Kidney tubule cell (primary cell): ENCODE measurements around the gene CD79A.

ENCODE experiments used
- DNase-seq: peaks from one replicate; pipeline ENCODE4 v3.0.0-alpha.2; 2018; ENCODE audit warnings: low spot score

Gene CD79A

GRCh38 chr19:41876847-41877832, at the start of gene CD79A:
CD79A (plus strand) TSS chr19:41877279; CDS start chr19:41877305, 26 bp downstream.
- DNase-seq = no peak

- no peak for DNase-seq
Measured at GRCh38 chr19:41837981-41838708, 38.9 kb upstream of the CD79A start.

- no peak for DNase-seq
Measured at GRCh38 chr19:41839211-41839610, 37.9 kb upstream of the CD79A start.

GRCh38 chr19:41843371-41843770, 33.7 kb upstream of the CD79A start:
- no peak for DNase-seq

- DNase-seq = no peak
Measured at GRCh38 chr19:41844601-41845000, 32.5 kb upstream of the CD79A start, which contains the start of gene LYPD4. LYPD4 (minus strand) TSS chr19:41844683; CDS start chr19:41839285, 5,398 bp downstream.

- DNase-seq = no peak
Measured at GRCh38 chr19:41845001-41845050, 32.3 kb upstream of the CD79A start, which contains the start of gene DMRTC2. DMRTC2 (plus strand) TSS chr19:41845042; CDS start chr19:41847429, 2,387 bp downstream.

DNA sequence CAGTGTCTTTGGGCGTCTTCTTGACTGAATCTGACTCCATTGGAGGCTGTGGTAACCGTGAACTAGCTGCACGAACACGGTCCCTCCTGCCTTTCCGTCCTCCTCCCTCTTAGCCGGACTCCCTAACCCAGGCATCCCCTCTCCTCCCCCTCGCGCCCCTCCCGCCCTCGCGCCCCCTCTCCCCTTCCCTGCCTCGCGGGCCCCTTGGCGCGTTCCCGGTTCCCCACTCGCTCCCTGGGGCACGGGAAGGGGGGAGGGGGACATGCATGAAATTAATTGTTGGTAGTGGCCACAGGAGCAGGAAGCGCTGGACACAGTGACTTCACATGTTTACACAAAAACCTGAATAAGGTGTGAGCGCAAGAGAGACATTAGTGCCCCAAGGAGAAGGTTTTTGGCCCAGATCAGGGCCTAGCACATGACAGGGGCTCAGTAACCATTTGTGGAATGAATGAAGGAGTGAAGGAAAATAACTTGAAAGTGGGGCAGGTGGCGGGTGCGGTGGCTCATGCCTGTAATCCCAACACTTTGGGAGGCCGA, 32.0 kb upstream of the CD79A start:
- no peak for DNase-seq

GRCh38 chr19:41847351-41848105, 29.6 kb upstream of the CD79A start:
- DNase-seq = no peak

DNA sequence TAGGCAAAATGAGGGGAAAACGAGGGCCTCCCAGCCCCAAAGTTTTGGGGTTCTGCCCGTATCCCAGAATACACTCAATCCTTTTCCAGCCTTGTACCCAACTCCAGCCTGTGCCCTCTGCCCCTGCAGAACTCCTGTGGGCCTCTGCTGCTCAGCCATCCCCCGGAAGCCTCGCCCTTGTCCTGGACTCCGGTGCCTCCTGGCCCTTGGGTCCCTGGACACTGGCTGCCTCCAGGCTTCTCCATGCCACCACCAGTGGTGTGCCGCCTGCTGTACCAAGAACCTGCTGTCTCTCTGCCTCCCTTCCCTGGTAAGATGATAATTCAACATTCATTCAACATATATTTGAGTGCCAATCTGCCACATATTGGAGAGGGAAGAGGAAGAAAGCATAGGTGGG, 28.4 kb upstream of the CD79A start:
- no peak for DNase-seq

DNA sequence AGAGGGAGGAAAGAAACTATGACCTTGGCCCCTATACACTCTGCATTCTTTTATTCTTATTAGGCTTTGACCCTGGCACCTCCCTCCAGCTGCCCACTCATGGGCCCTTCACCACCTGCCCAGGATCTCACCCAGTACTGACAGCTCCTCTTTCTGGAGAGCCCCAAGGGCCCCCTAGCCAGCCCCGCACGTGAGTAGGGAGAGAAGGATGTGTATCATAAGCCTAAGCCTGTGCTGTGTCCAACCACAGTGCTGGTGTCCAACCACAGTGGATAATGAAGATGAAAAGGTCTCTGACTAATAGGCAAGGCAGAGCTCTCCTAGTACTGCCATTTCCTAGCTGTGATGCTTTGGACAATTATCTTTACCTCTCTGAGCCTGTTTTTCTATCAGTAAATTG, 28.0 kb upstream of the CD79A start:
- no peak for DNase-seq

GRCh38 chr19:41850381-41850780, 26.7 kb upstream of the CD79A start:
- no peak for DNase-seq

- DNase-seq = no peak
Measured at GRCh38 chr19:41851456-41851855, 25.6 kb upstream of the CD79A start.

DNA sequence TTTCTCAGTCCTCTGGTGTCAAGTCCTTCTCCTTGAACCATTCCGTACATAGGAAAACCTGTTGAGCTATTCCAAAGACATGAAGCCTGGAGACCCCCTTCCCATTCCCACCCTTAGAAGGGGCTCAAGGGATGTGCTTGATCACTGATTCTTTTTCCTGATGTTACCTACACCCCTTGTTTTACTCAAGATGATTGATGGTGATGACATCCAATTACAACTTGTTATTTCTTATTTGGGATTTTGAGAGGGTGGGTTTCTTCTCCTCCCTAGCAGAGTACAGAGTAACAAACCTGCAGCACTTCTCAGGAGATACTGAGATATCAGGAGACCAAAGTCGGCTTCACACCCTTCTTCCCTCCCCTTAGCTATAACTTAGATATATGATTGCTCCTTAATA, 23.7 kb upstream of the CD79A start:
- DNase-seq = no peak

GRCh38 chr19:41853768-41854167, 23.3 kb upstream of the CD79A start:
- no peak for DNase-seq

GRCh38 chr19:41859213-41859617, 17.9 kb upstream of the CD79A start:
- DNase-seq = no peak

DNA sequence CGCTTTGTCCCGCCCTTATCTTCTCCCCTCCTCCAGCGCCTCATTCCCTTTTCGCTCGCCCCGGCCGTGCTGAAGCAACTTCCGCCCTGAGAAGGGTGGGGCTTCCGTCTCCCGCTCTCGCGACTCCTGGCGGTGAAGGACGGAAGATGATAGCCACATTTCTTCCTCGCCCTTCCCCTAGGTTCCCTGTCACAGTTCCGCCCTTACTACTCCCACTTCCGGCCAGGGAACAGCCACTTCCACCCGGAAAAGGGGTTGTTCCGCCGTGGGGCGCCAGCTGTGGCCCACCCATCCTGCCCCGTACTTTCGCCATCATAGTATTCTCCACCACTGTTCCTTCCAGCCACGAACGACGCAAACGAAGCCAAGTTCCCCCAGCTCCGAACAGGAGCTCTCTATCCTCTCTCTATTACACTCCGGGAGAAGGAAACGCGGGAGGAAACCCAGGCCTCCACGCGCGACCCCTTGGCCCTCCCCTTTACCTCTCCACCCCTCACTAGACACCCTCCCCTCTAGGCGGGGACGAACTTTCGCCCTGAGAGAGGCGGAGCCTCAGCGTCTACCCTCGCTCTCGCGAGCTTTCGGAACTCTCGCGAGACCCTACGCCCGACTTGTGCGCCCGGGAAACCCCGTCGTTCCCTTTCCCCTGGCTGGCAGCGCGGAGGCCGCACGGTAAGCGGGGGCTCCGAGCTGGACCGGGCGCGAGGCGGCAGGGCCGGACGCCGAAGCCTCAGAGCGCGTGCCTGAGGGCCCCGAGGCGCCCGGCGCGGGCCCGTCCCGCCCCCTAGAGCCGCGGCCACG, 17.3 kb upstream of the CD79A start, which contains the start of gene RPS19:
Gene RPS19 (plus strand): TSS at position 638 of the 801 bp plus-strand sequence. CDS start 520 bp downstream, outside the sequence.
- peak; percentile 99 for DNase-seq

DNA sequence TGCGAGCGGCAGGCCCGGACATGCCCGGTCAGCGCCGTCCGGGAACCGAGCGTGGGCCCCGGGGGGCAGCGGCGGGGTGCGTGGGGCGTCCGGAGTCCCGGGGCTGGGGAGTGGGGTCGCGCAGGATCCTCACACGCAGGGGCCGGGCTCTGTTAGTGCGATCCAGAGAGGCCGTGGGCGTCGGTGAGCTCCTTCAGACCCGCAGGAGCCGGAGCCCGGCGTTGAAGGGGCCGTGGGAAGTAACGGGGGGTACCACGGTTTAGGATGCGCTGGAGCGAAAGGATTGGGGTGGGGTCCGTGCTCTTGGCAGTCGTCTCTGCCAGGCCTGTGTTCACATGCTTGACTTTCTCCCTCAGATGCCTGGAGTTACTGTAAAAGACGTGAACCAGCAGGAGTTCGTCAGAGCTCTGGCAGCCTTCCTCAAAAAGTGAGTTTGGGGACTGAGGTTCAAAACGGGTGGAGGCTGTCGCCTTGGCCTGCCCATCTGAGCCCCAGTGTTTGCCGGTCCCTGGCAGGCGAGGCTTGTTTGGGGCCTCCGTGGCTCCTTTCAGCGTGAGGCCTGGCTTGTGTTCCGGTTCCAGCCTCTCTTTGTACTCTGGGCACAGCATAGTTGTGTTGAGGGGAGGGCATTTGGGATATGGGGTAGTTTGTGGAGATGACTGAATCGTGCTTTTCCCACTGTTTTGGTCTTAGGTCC, 16.5 kb upstream of the CD79A start:
- DNase-seq = peak; percentile 20

GRCh38 chr19:41861116-41861768, 15.8 kb upstream of the CD79A start:
- DNase-seq = no peak

DNA sequence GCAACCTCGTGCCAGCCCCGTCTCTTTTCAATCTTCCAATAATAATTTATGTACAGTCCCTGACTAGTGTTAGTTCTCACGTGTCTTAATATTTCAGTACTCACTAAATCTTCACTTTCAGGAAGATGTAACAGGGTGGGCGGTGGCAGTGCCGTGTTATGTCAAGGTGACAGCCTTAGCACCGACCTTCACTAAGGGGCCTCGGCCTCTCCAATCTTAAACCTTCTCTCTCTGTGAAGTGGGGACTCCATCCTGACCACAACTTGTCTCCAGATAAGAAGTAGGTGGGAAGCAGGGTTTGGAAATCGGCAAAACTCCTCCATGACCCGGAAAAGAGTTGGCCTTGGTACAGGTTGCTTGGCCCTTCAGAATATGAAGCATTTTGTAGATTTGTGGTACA, 15.2 kb upstream of the CD79A start:
- no peak for DNase-seq

DNA sequence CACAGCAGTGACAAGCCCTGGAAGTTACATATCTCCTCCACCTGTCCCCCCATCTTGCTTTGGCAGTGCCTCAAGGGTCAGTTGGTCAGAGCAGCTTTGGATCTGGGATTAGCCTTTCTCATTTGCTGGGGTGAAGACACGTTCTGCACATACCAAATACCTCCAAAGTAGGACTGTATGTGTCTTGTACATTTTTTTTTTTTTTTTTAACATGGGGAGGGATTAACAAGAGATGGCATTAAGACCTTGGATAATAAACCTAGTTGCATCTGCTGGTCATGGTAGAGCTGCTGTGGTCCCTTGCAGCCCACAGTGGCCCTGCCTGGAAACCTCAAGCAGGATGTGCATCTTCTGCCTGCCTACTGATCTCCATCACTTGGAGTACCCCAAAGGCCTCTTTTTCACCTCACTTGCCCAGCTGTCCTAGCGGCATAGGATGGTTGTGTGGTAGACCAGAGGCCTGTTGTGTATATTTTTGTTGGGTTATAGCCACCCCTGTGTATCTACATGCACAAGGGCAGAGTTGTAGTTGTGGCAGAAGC, 14.6 kb upstream of the CD79A start:
- DNase-seq = no peak
